Calu3 (cell line): Measurements from ENCODE around the gene DROSHA. TPM values are rescaled to one million over a fixed set of nuclear protein-coding genes. Genes with fewer than 3 reads are reported as not detected.

ENCODE experiments used
- BruUV-seq: library from RNA; stranded (reverse); fragments of 400-500 nt; replicated peaks from 2 replicates; lab custom pipeline; 2021; lab: Mats Ljungman, UMichigan
- CTCF ChIA-PET: fragments of 300-600 bp; sonication (Branson Sonifier 250); formaldehyde crosslinking; loops from one replicate; lab custom pipeline; 2022; ENCODE audit warnings: antibody characterized with exemption; lab: Charles Lee
- DNase-seq: peaks from one replicate; pipeline ENCODE4 v3.0.0; 2022
- H3K27ac Mint-ChIP-seq: one replicate; pipeline ENCODE4 v1.8.0; 2022; ENCODE audit warnings: mixed read lengths; ENCODE audit not compliant: unreplicated experiment
- H3K27me3 Mint-ChIP-seq: one replicate; pipeline ENCODE4 v1.8.0; 2022; ENCODE audit warnings: mixed read lengths; ENCODE audit not compliant: unreplicated experiment
- H3K36me3 Mint-ChIP-seq: one replicate; pipeline ENCODE4 v1.8.0; 2022; ENCODE audit warnings: mild to moderate bottlenecking, moderate library complexity, mixed read lengths; ENCODE audit not compliant: insufficient read depth, unreplicated experiment
- H3K4me1 Mint-ChIP-seq: one replicate; pipeline ENCODE4 v1.8.0; 2022; ENCODE audit warnings: mild to moderate bottlenecking, low read depth, mixed read lengths; ENCODE audit not compliant: unreplicated experiment
- H3K4me3 Mint-ChIP-seq: one replicate; pipeline ENCODE4 v1.8.0; 2022; ENCODE audit warnings: mild to moderate bottlenecking, low read depth, moderate library complexity, mixed read lengths; ENCODE audit not compliant: unreplicated experiment
- H3K9me3 Mint-ChIP-seq: one replicate; pipeline ENCODE4 v1.8.0; 2022; ENCODE audit warnings: low read depth, mixed read lengths; ENCODE audit not compliant: unreplicated experiment
- CTCF ChIP-seq: fragments of 200-600 bp; IDR thresholded peaks from one replicate; pipeline ENCODE4 v1.8.0; 2022; ENCODE audit warnings: antibody characterized with exemption; ENCODE audit not compliant: unreplicated experiment
- intact Hi-C: fragments of 100-400 bp; cut with micrococcal nuclease; formaldehyde crosslinking; loops from one replicate; pipeline ENCODE4 v1.10.0; 2022; ENCODE audit not compliant: unreplicated experiment
- total RNA-seq: library from RNA; stranded (reverse); gene quantifications from 2 replicates; pipeline ENCODE4 v1.2.3, GENCODE V29; 2022

The DROSHA gene
- total RNA-seq, 1 experiment from 2014 or later: 72.5 TPM

GRCh38 chr5:31417512-31417911 lies 114.4 kb downstream of the DROSHA start:
- TF ChIP-seq CTCF: no peak
- no peaks in the 10 kb centered on the region for H3K9me3 Mint-ChIP-seq
- BruUV-seq: no TSS peak
- DNase-seq: no peak
- no peaks in the 10 kb centered on the region for H3K36me3 Mint-ChIP-seq
- no peak overlapping the region for H3K4me3 Mint-ChIP-seq
- CTCF ChIA-PET: interaction anchor here (0.6 kb wide), 1 partner anchor 45 kb away, joined by 5 read pairs; no protein-coding TSS in a partner anchor
- no peaks in the 10 kb centered on the region for H3K4me1 Mint-ChIP-seq
- intact Hi-C loops: no loop called here
- H3K27me3 Mint-ChIP-seq: no peaks in the 10 kb centered on the region
- no peak overlapping the region for H3K27ac Mint-ChIP-seq

- CTCF ChIA-PET: no interaction called here
- no peaks in the 10 kb centered on the region for H3K27me3 Mint-ChIP-seq
- DNase-seq: no peak
- intact Hi-C loops: no loop called here
- no peak overlapping the region for H3K4me3 Mint-ChIP-seq
- H3K9me3 Mint-ChIP-seq: no peaks in the 10 kb centered on the region
- TF ChIP-seq CTCF: no peak
- H3K36me3 Mint-ChIP-seq: no peaks in the 10 kb centered on the region
- H3K27ac Mint-ChIP-seq: no peak overlapping the region
- BruUV-seq: no TSS peak
- no peaks in the 10 kb centered on the region for H3K4me1 Mint-ChIP-seq
Observed at GRCh38 chr5:31416547-31416946, 115.3 kb downstream of the DROSHA start.

GRCh38 chr5:31415960-31416359 lies 115.9 kb downstream of the DROSHA start:
- no peak overlapping the region for H3K27ac Mint-ChIP-seq
- H3K9me3 Mint-ChIP-seq: no peaks in the 10 kb centered on the region
- H3K4me1 Mint-ChIP-seq: no peaks in the 10 kb centered on the region
- H3K27me3 Mint-ChIP-seq: no peaks in the 10 kb centered on the region
- H3K4me3 Mint-ChIP-seq: no peak overlapping the region
- H3K36me3 Mint-ChIP-seq: no peaks in the 10 kb centered on the region
- intact Hi-C loops: no loop called here
- CTCF ChIA-PET: no interaction called here
- no TSS peak for BruUV-seq
- no peak for TF ChIP-seq CTCF
- DNase-seq: no peak

GRCh38 chr5:31415009-31415923 lies 116.6 kb downstream of the DROSHA start:
- TF ChIP-seq CTCF: no peak
- BruUV-seq: no TSS peak
- Mint-ChIP-seq H3K4me3 (no peak overlapping the region), H3K36me3 (no peaks in the 10 kb centered on the region), H3K9me3 (no peaks in the 10 kb centered on the region), H3K27ac (no peak overlapping the region), H3K4me1 (no peaks in the 10 kb centered on the region), H3K27me3 (no peaks in the 10 kb centered on the region)
- CTCF ChIA-PET: no interaction called here
- intact Hi-C loops: no loop called here
- DNase-seq: no peak
